SK-N-SH (cell line): ENCODE measurements around the gene ADAP1. TPM values are rescaled to one million over a fixed set of nuclear protein-coding genes. Genes with fewer than 3 reads are reported as not detected.

Experiments used
- CTCF ChIA-PET: fragments of 300-600, 350-600 bp; formaldehyde crosslinking; extraction: SDS; loops from one replicate; lab custom pipeline; 2021; lab: Yijun Ruan, JAX
- POLR2A ChIA-PET: fragments of 350-600 bp; sonication (Branson Sonifier 250); formaldehyde crosslinking; extraction: SDS; loops from one replicate; lab custom pipeline; 2020; ENCODE audit warnings: antibody characterized with exemption, inconsistent platforms; lab: Yijun Ruan, JAX
- DNase-seq: peaks from one replicate; pipeline ENCODE4 v3.0.0; 2012
- H2AFZ ChIP-seq: fragments of 200-600 bp; sonication (generic); 2 replicates; pipeline ENCODE4 v1.8.1; 2016; ENCODE audit warnings: antibody characterized with exemption, mild to moderate bottlenecking, low read depth
- H3F3A ChIP-seq: fragments of 200-600 bp; sonication (generic); replicated peaks from 2 replicates; pipeline ENCODE3; 2016; ENCODE audit warnings: antibody characterized with exemption, mild to moderate bottlenecking; ENCODE audit not compliant: insufficient read depth
- H3K27ac ChIP-seq, 2 experiments: fragments of 200-500 bp in 1 of 2; fragments of 200-600 bp in 1 of 2; sonication (Bioruptor generic) in 1 of 2; sonication (generic), shearing (Covaris generic) in 1 of 2; 2 replicates each; pipeline versions ENCODE4 v1.5.1 to v1.6.1; 2014 to 2016; ENCODE audit warnings: low read depth in 2 of 2, inconsistent platforms in 1 of 2, low read length in 1 of 2, mild to moderate bottlenecking in 1 of 2, mixed read lengths in 1 of 2
- H3K27me3 ChIP-seq: fragments of 200-600 bp; sonication (generic), shearing (Covaris generic); 2 replicates; pipeline ENCODE4 v1.6.1; 2016; ENCODE audit warnings: mixed run types; ENCODE audit not compliant: insufficient read depth
- H3K36me3 ChIP-seq, 2 experiments: fragments of 200-500 bp in 1 of 2; fragments of 200-600 bp in 1 of 2; sonication (Bioruptor generic) in 1 of 2; sonication (generic) in 1 of 2; replicated peaks in 1 of 2; 2 replicates each; pipeline versions ENCODE3 to v1.5.1; 2014 to 2016; ENCODE audit warnings: low read length in 1 of 2, mild to moderate bottlenecking in 1 of 2; ENCODE audit not compliant: insufficient read depth in 2 of 2, control insufficient read depth in 1 of 2
- H3K4me1 ChIP-seq, 2 experiments: fragments of 200-500 bp in 1 of 2; fragments of 200-600 bp in 1 of 2; sonication (Bioruptor generic) in 1 of 2; sonication (generic), shearing (Covaris generic) in 1 of 2; 2 replicates each; pipeline versions ENCODE4 v1.5.1 to v1.6.1; 2014 to 2016; ENCODE audit warnings: low read depth in 1 of 2, low read length in 1 of 2, mixed run types in 1 of 2; ENCODE audit not compliant: insufficient read depth in 2 of 2, control insufficient read depth in 1 of 2
- H3K4me2 ChIP-seq: fragments of 200-600 bp; sonication (generic), shearing (Covaris generic); 2 replicates; pipeline ENCODE4 v1.6.1; 2017; ENCODE audit warnings: mixed run types
- H3K4me3 ChIP-seq, 2 experiments: fragments of 200-500 bp in 1 of 2; fragments of 200-600 bp in 1 of 2; sonication (Bioruptor generic) in 1 of 2; sonication (generic), shearing (Covaris generic) in 1 of 2; 2 replicates each; pipeline versions ENCODE4 v1.5.1 to v1.8.1; 2014 to 2016; ENCODE audit warnings: low read depth in 2 of 2, inconsistent platforms in 1 of 2, low read length in 1 of 2, mild to moderate bottlenecking in 1 of 2, mixed read lengths in 1 of 2, moderate library complexity in 1 of 2
- H3K79me2 ChIP-seq: fragments of 200-600 bp; sonication (generic); 2 replicates; pipeline ENCODE4 v1.8.1; 2017; ENCODE audit warnings: mild to moderate bottlenecking; ENCODE audit not compliant: insufficient read depth
- H3K9ac ChIP-seq: fragments of 200-600 bp; sonication (generic); 2 replicates; pipeline ENCODE4 v1.6.1; 2017; ENCODE audit warnings: mixed run types
- H3K9me2 ChIP-seq: fragments of 200-600 bp; sonication (generic); 2 replicates; pipeline ENCODE4 v1.6.1; 2017; ENCODE audit warnings: mixed run types
- H3K9me3 ChIP-seq: fragments of 200-600 bp; sonication (generic); 2 replicates; pipeline ENCODE4 v1.6.1; 2017; ENCODE audit warnings: mixed run types, mild to moderate bottlenecking, moderate library complexity
- H4K20me1 ChIP-seq: fragments of 200-600 bp; sonication (generic); 2 replicates; pipeline ENCODE4 v1.6.1; 2017; ENCODE audit warnings: mild to moderate bottlenecking, mixed run types; ENCODE audit not compliant: insufficient read depth
- CTCF ChIP-seq: fragments of 200-600 bp; sonication (generic); IDR thresholded peaks from 2 replicates; pipeline ENCODE4 v1.6.1; 2017; ENCODE audit warnings: antibody characterized with exemption, mild to moderate bottlenecking, moderate library complexity
- ELF1 ChIP-seq: IDR thresholded peaks from 2 replicates; pipeline ENCODE4 v1.4.0; 2012
- EZH2phosphoT487 ChIP-seq: fragments of 200-600 bp; sonication (generic); IDR thresholded peaks from 2 replicates; pipeline ENCODE4 v1.6.1; 2017; ENCODE audit warnings: low read depth, mixed run types, mild to moderate bottlenecking, antibody characterized with exemption, moderate library complexity, borderline replicate concordance
- FOSL2 ChIP-seq: IDR thresholded peaks from 2 replicates; pipeline ENCODE4 v1.4.0; 2012; ENCODE audit warnings: low read depth, mild to moderate bottlenecking, moderate library complexity, borderline replicate concordance
- GATA2 ChIP-seq: sonication (generic); formaldehyde crosslinking; IDR thresholded peaks from 2 replicates; pipeline ENCODE4 v1.5.0; 2020; ENCODE audit warnings: mild to moderate bottlenecking, missing genetic modification reagents
- IRF3 ChIP-seq: fragments of 150-350 bp; IDR thresholded peaks from 2 replicates; pipeline ENCODE4 v1.6.1; 2016; ENCODE audit warnings: mild to moderate bottlenecking, low read depth, low read length
- JUND ChIP-seq: IDR thresholded peaks from 2 replicates; pipeline ENCODE4 v1.4.0; 2012
- MAX ChIP-seq: IDR thresholded peaks from 2 replicates; pipeline ENCODE4 v1.4.0; 2012; ENCODE audit warnings: low read depth
- MEF2A ChIP-seq: IDR thresholded peaks from 2 replicates; pipeline ENCODE4 v1.4.0; 2012; ENCODE audit warnings: low read depth, borderline replicate concordance
- MXI1 ChIP-seq: IDR thresholded peaks from 2 replicates; pipeline ENCODE4 v1.6.1; 2012; ENCODE audit warnings: mild to moderate bottlenecking, low read depth, low read length, improper control_type of control experiment
- NFIC ChIP-seq: IDR thresholded peaks from 2 replicates; pipeline ENCODE4 v1.4.0; 2012; ENCODE audit warnings: borderline replicate concordance
- NRF1 ChIP-seq: IDR thresholded peaks from 2 replicates; pipeline ENCODE4 v1.6.1; 2012; ENCODE audit warnings: low read depth, mild to moderate bottlenecking, low read length
- PBX3 ChIP-seq: IDR thresholded peaks from 2 replicates; pipeline ENCODE4; 2012
- RAD21 ChIP-seq: IDR thresholded peaks from 2 replicates; pipeline ENCODE4 v1.6.1; 2012; ENCODE audit warnings: mild to moderate bottlenecking, low read length
- RCOR1 ChIP-seq: fragments of 150-350 bp; IDR thresholded peaks from 2 replicates; pipeline ENCODE4 v1.6.1; 2017; ENCODE audit warnings: antibody characterized with exemption, low read length
- SIN3A ChIP-seq: IDR thresholded peaks from 2 replicates; pipeline ENCODE4 v1.6.1; 2012; ENCODE audit warnings: low read depth, mild to moderate bottlenecking, low read length, moderate library complexity, borderline replicate concordance
- SMC3 ChIP-seq: IDR thresholded peaks from 2 replicates; pipeline ENCODE4 v1.6.1; 2012; ENCODE audit warnings: low read depth, low read length, improper control_type of control experiment
- TAF1 ChIP-seq: IDR thresholded peaks from 2 replicates; pipeline ENCODE4 v1.6.1; 2012; ENCODE audit warnings: low read depth, mild to moderate bottlenecking, low read length, moderate library complexity, borderline replicate concordance
- YY1 ChIP-seq: IDR thresholded peaks from 2 replicates; pipeline ENCODE4 v1.4.0; 2012; ENCODE audit warnings: low read depth, mild to moderate bottlenecking
- WGBS: methylation state at CpG from one replicate; pipeline ENCODE4 v1.1.6; 2017; ENCODE audit warnings: low lambda C conversion rate; 5-methylcytosine and 5-hydroxymethylcytosine counted together
- polyA plus RNA-seq, 3 experiments: library from polyadenylated mRNA; depleted of rRNA; stranded (reverse); fragments of >200 nt; gene quantifications; 2 replicates each; pipeline ENCODE4 v1.2.3, GENCODE V29; 2012

The ADAP1 gene
- polyA plus RNA-seq, 1 of the 3 experiments (the other 2 are of a cell fraction): 3.2 TPM

- ChIA-PET POLR2A (no interaction called here), CTCF (interaction anchor here (0.6 to 14.6 kb wide), 2 partner anchors 18 to 288 kb away, joined by 3 to 123 read pairs; no protein-coding TSS in a partner anchor)
Observed at GRCh38 chr7:854118-854775, 100.2 kb downstream of the ADAP1 start.

More at GRCh38 chr7:854118-854775, 100.2 kb downstream of the ADAP1 start:
- Histone ChIP-seq H3K4me1 (peaks cover 0 to under 1% of the 10 kb centered on the region in 2 experiments; a peak in 1 of 4 replicates), H3K9ac (no peak overlapping the region), H4K20me1 (no peaks in the 10 kb centered on the region), H3K9me3 (no peaks in the 10 kb centered on the region), H3K9me2 (no peaks in the 10 kb centered on the region), H3K27ac (no peak overlapping the region), H3K4me3 (no peak overlapping the region), H3K4me2 (no peak overlapping the region), H3F3A (no peaks in the 10 kb centered on the region), H2AFZ (no peak overlapping the region), H3K36me3 (peaks cover 74 to 86% of the 10 kb centered on the region in 2 experiments), H3K79me2 (peaks cover 36% of the 10 kb centered on the region; the same call in 1 of the 2 replicates), H3K27me3 (no peaks in the 10 kb centered on the region)
- no peak for DNase-seq
- TF ChIP-seq ELF1 (no peak), NRF1 (no peak), SIN3A (no peak), SMC3 (no peak), JUND (no peak), EZH2phosphoT487 (no peak), GATA2 (CRISPR knock-in tag) (no peak), PBX3 (no peak), YY1 (no peak), MEF2A (no peak), CTCF (no peak), MXI1 (no peak), MAX (no peak), IRF3 (no peak), NFIC (no peak), RCOR1 (no peak), RAD21 (no peak), FOSL2 (no peak), TAF1 (no peak)
- WGBS: 93% methylated on average over 32 of the region's 32 CpGs
